HepG2 (cell line): ENCODE measurements around the gene TIMM23. TPM values are rescaled to one million over a fixed set of nuclear protein-coding genes. Genes with fewer than 3 reads are reported as not detected.

ENCODE experiments used
- AGO2 ChIP-seq: fragments of 200-400 bp; formaldehyde crosslinking; optimal IDR thresholded peaks from 2 replicates; pipeline ENCODE3; 2017; ENCODE audit warnings: mild to moderate bottlenecking, low read depth, low read length, moderate library complexity
- ASH2L ChIP-seq: fragments of 300-600, 200-600 bp; sonication (generic); IDR thresholded peaks from 2 replicates; pipeline ENCODE4 v1.7.0; 2017; ENCODE audit warnings: low read depth, mild to moderate bottlenecking, moderate library complexity, mixed read lengths, low read length; ENCODE audit not compliant: insufficient read length
- GABPB1 ChIP-seq: IDR thresholded peaks from 2 replicates; pipeline ENCODE4 v1.6.1; 2016; ENCODE audit warnings: mild to moderate bottlenecking, missing genetic modification reagents, moderate library complexity, missing compliant biosample characterization
- RAD21 ChIP-seq: fragments of 450-650 bp; formaldehyde crosslinking; IDR thresholded peaks from 2 replicates; pipeline ENCODE4 v1.5.0; 2020; ENCODE audit warnings: mild to moderate bottlenecking
- SALL1 ChIP-seq: sonication (generic); formaldehyde crosslinking; IDR thresholded peaks from 2 replicates; pipeline ENCODE4 v1.8.0; 2022; ENCODE audit warnings: mild to moderate bottlenecking, missing genetic modification reagents
- SPEN ChIP-seq: sonication (generic); formaldehyde crosslinking; IDR thresholded peaks from 2 replicates; pipeline ENCODE4 v1.5.1; 2020; ENCODE audit warnings: low read depth, mild to moderate bottlenecking, missing genetic modification reagents
- ZFP41 ChIP-seq: sonication (generic); formaldehyde crosslinking; IDR thresholded peaks from 2 replicates; pipeline ENCODE4 v1.4.0; 2020; ENCODE audit warnings: mild to moderate bottlenecking, missing genetic modification reagents, borderline replicate concordance
- ZMYM3 ChIP-seq: sonication (generic); formaldehyde crosslinking; IDR thresholded peaks from 2 replicates; pipeline ENCODE4 v1.5.1; 2020; ENCODE audit warnings: mild to moderate bottlenecking, missing genetic modification reagents
- ZNF230 ChIP-seq: sonication (generic); formaldehyde crosslinking; IDR thresholded peaks from 2 replicates; pipeline ENCODE4 v1.4.0; 2020; ENCODE audit warnings: mild to moderate bottlenecking, missing genetic modification reagents
- ZNF552 ChIP-seq: sonication (generic); formaldehyde crosslinking; IDR thresholded peaks from 2 replicates; pipeline ENCODE4 v1.9.0; 2022; ENCODE audit warnings: missing genetic modification reagents, mild to moderate bottlenecking, borderline replicate concordance
- ZNF598 ChIP-seq: sonication (generic); formaldehyde crosslinking; IDR thresholded peaks from 2 replicates; pipeline ENCODE4 v1.5.1; 2020; ENCODE audit warnings: mild to moderate bottlenecking, missing genetic modification reagents, borderline replicate concordance
- ZNF678 ChIP-seq: sonication (generic); formaldehyde crosslinking; IDR thresholded peaks from 2 replicates; pipeline ENCODE4 v1.4.0; 2020; ENCODE audit warnings: mild to moderate bottlenecking, missing genetic modification reagents
- ZNF75D ChIP-seq: sonication (generic); formaldehyde crosslinking; IDR thresholded peaks from 2 replicates; pipeline ENCODE4 v1.8.1; 2023; ENCODE audit warnings: missing genetic modification reagents, mild to moderate bottlenecking, borderline replicate concordance
- polyA plus RNA-seq, 8 experiments: library from polyadenylated mRNA; depleted of rRNA in 3 of 8; stranded (reverse) in 7 of 8; unstranded in 1 of 8; fragments of >200 nt; fragmentation: Illumina TruSeq in 4 of 8; extraction: Trizol in 4 of 8; gene quantifications; 2 replicates each; pipeline versions ENCODE4 v1.2.1 to v1.2.3, GENCODE V29; 2011 to 2016; ENCODE audit warnings: low read depth in 4 of 8, missing spikeins in 1 of 8, mixed read lengths in 1 of 8; ENCODE audit not compliant: insufficient read depth in 1 of 8
- total RNA-seq, 5 experiments: library from RNA; depleted of rRNA; stranded (reverse); fragments of >200 nt; fragmentation: Illumina TruSeq; extraction: Trizol; gene quantifications; 2 replicates each; pipeline ENCODE4 v1.2.3, GENCODE V29; 2016; ENCODE audit warnings: low read depth in 1 of 5
- TF ChIP-seq, protein P1 (sequence below): sonication (generic); formaldehyde crosslinking; IDR thresholded peaks from 2 replicates; pipeline ENCODE4 v1.4.0; 2020; ENCODE audit warnings: mild to moderate bottlenecking, missing genetic modification reagents, borderline replicate concordance
- TF ChIP-seq, protein P2 (sequence below): IDR thresholded peaks from 2 replicates; pipeline ENCODE4 v1.6.1; 2016; ENCODE audit warnings: mild to moderate bottlenecking
- TF ChIP-seq, protein P3 (sequence below): IDR thresholded peaks from 2 replicates; pipeline ENCODE4 v1.6.1; 2012; ENCODE audit warnings: inconsistent platforms
- TF ChIP-seq, protein P4 (sequence below): sonication (generic); formaldehyde crosslinking; IDR thresholded peaks from 2 replicates; pipeline ENCODE4 v1.4.0; 2020; ENCODE audit warnings: mild to moderate bottlenecking, missing genetic modification reagents
- TF ChIP-seq, protein P5 (sequence below): sonication (generic); formaldehyde crosslinking; IDR thresholded peaks from 2 replicates; pipeline ENCODE4 v1.5.0; 2020; ENCODE audit warnings: mild to moderate bottlenecking, missing genetic modification reagents, moderate library complexity
- TF ChIP-seq, protein P6 (sequence below): sonication (generic); formaldehyde crosslinking; conservative IDR thresholded peaks from 2 replicates; pipeline ENCODE4 v1.4.0; 2020; ENCODE audit warnings: missing genetic modification reagents

TIMM23 gene
- total and polyA plus RNA-seq, 2 of the 13 experiments (the other 11 are each of a cell fraction or from before 2014, with no cell fraction given) = 80.2 to 98.6 TPM

DNA sequence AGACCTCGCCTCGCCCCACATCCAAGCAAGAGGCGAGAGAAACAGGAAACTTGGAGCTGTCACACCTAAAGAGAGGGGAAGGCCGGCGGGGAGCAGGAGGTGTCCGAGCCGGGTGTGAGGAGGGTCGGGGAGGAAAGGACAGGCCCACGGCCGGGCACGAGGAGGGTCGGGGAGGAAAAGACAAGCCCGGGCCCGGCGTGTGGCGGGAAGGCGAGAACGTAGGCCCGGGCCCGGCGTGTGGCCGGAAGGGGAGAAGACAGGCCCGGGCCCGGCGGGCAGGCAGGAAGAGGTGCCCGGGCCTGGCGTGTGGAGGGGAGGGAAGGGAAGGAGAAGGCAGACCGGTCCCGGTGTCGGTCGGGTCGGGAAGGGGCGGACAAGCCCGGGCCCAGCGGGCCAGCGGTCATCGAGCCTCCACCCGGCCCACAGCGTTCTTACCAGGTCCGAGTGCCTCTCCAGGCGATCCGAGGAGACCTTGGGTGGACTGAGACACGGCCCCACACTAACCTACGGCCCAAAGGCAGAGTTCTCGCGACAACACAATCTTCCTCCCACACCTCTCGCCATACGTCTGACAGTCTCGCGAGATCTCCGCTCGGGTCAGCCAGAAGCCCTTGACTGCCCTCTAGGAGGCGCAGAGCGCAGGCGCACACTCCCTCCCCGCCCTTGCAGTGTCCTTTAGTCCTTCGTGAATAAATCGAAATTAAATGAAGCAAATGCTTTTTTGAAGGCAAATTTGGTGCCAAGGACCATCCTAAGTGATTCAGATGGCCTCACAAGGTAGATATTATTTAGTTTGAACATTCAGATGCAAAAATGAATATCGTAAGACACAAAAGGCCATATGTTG, 58.0 kb downstream of the TIMM23 start, which contains the start of gene NCOA4 (continued):
- TF ChIP-seq, protein P1, sequence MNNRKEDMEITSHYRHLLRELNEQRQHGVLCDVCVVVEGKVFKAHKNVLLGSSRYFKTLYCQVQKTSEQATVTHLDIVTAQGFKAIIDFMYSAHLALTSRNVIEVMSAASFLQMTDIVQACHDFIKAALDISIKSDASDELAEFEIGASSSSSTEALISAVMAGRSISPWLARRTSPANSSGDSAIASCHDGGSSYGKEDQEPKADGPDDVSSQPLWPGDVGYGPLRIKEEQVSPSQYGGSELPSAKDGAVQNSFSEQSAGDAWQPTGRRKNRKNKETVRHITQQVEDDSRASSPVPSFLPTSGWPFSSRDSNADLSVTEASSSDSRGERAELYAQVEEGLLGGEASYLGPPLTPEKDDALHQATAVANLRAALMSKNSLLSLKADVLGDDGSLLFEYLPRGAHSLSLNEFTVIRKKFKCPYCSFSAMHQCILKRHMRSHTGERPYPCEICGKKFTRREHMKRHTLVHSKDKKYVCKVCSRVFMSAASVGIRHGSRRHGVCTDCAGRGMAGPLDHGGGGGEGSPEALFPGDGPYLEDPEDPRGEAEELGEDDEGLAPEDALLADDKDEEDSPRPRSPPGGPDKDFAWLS (CRISPR knock-in tag) = no peak
- TF ChIP-seq ZNF230 (CRISPR knock-in tag) (no peak), ZNF552 (CRISPR knock-in tag) (no peak), ZFP41 (CRISPR knock-in tag) (no peak), ASH2L (peak; percentile 25), ZNF598 (CRISPR knock-in tag) (peak; percentile 17; the same call in 1 of the 2 replicates), ZNF75D (CRISPR knock-in tag) (no peak), GABPB1 (CRISPR knock-in tag) (peak; percentile 83), AGO2 (peak; percentile 97), RAD21 (CRISPR knock-in tag) (no peak), SPEN (CRISPR knock-in tag) (peak; percentile 89), ZMYM3 (CRISPR knock-in tag) (peak; percentile 28; the same call in 1 of the 2 replicates), SALL1 (CRISPR knock-in tag) (peak; percentile 77; the same call in 1 of the 2 replicates), ZNF678 (CRISPR knock-in tag) (0 out of 2 replicates have a peak, but pooled peaks have one; percentile 46)
- TF ChIP-seq, protein P2, sequence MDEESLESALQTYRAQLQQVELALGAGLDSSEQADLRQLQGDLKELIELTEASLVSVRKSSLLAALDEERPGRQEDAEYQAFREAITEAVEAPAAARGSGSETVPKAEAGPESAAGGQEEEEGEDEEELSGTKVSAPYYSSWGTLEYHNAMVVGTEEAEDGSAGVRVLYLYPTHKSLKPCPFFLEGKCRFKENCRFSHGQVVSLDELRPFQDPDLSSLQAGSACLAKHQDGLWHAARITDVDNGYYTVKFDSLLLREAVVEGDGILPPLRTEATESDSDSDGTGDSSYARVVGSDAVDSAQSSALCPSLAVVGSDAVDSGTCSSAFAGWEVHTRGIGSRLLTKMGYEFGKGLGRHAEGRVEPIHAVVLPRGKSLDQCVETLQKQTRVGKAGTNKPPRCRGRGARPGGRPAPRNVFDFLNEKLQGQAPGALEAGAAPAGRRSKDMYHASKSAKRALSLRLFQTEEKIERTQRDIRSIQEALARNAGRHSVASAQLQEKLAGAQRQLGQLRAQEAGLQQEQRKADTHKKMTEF = no peak
- TF ChIP-seq, protein P3, sequence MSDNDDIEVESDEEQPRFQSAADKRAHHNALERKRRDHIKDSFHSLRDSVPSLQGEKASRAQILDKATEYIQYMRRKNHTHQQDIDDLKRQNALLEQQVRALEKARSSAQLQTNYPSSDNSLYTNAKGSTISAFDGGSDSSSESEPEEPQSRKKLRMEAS = 0 out of 2 replicates have a peak, but pooled peaks have one; percentile 56
- TF ChIP-seq, protein P4, sequence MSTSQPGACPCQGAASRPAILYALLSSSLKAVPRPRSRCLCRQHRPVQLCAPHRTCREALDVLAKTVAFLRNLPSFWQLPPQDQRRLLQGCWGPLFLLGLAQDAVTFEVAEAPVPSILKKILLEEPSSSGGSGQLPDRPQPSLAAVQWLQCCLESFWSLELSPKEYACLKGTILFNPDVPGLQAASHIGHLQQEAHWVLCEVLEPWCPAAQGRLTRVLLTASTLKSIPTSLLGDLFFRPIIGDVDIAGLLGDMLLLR (CRISPR knock-in tag) = peak; percentile 50; the same call in 1 of the 2 replicates
- TF ChIP-seq, protein P5, sequence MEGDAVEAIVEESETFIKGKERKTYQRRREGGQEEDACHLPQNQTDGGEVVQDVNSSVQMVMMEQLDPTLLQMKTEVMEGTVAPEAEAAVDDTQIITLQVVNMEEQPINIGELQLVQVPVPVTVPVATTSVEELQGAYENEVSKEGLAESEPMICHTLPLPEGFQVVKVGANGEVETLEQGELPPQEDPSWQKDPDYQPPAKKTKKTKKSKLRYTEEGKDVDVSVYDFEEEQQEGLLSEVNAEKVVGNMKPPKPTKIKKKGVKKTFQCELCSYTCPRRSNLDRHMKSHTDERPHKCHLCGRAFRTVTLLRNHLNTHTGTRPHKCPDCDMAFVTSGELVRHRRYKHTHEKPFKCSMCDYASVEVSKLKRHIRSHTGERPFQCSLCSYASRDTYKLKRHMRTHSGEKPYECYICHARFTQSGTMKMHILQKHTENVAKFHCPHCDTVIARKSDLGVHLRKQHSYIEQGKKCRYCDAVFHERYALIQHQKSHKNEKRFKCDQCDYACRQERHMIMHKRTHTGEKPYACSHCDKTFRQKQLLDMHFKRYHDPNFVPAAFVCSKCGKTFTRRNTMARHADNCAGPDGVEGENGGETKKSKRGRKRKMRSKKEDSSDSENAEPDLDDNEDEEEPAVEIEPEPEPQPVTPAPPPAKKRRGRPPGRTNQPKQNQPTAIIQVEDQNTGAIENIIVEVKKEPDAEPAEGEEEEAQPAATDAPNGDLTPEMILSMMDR (CRISPR knock-in tag) = peak; percentile 92
- TF ChIP-seq, protein P6, sequence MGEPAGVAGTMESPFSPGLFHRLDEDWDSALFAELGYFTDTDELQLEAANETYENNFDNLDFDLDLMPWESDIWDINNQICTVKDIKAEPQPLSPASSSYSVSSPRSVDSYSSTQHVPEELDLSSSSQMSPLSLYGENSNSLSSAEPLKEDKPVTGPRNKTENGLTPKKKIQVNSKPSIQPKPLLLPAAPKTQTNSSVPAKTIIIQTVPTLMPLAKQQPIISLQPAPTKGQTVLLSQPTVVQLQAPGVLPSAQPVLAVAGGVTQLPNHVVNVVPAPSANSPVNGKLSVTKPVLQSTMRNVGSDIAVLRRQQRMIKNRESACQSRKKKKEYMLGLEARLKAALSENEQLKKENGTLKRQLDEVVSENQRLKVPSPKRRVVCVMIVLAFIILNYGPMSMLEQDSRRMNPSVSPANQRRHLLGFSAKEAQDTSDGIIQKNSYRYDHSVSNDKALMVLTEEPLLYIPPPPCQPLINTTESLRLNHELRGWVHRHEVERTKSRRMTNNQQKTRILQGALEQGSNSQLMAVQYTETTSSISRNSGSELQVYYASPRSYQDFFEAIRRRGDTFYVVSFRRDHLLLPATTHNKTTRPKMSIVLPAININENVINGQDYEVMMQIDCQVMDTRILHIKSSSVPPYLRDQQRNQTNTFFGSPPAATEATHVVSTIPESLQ (CRISPR knock-in tag) = no peak
